Loucy (cell line): ENCODE results near the gene TMPRSS11B.

Experiments used
- CTCF ChIP-seq: fragments of 200-600 bp; sonication (generic); conservative IDR thresholded peaks from 2 replicates; pipeline ENCODE4 v1.5.1; 2014; ENCODE audit warnings: mild to moderate bottlenecking, antibody characterized with exemption, low read length
- EZH2phosphoT487 ChIP-seq: fragments of 200-600 bp; IDR thresholded peaks from 2 replicates; pipeline ENCODE4 v1.6.1; 2018; ENCODE audit warnings: antibody characterized with exemption, mild to moderate bottlenecking, moderate library complexity, borderline replicate concordance

GRCh38 chr4:68240620-68241019 is 4.9 kb downstream of the TMPRSS11B start:
- TF ChIP-seq CTCF (no peak), EZH2phosphoT487 (no peak)
